Uterus (tissue), 4 donors: Measurements from ENCODE around the gene ABCG4. TPM values are rescaled to one million over a fixed set of nuclear protein-coding genes. Genes with fewer than 3 reads are reported as not detected.
A peak's percentile ranks its signal among the peaks of the same experiment; 100 is the strongest.

Experiments used
- DNase-seq, 2 donors: peaks; one replicate each; pipeline ENCODE4 v3.0.0-alpha.2; 2019 to 2020
- H3K27ac ChIP-seq, 2 donors: fragments of 200-600 bp; sonication (generic); 1 replicate in 1 of 2; 2 replicates in 1 of 2; pipeline ENCODE4 v1.5.1; 2016 to 2018
- H3K27me3 ChIP-seq, 2 donors: fragments of 200-600 bp; sonication (generic); one replicate each; pipeline ENCODE4 v1.5.1; 2018 to 2019; ENCODE audit warnings: control low read depth in 1 of 2
- H3K36me3 ChIP-seq, 2 donors: fragments of 200-600 bp; sonication (generic); one replicate each; pipeline ENCODE4 v1.5.1; 2019; ENCODE audit warnings: control low read depth in 1 of 2
- H3K4me1 ChIP-seq, 2 donors: fragments of 200-600 bp; sonication (generic); one replicate each; pipeline ENCODE4 v1.5.1; 2018 to 2019; ENCODE audit warnings: control low read depth in 1 of 2
- H3K4me3 ChIP-seq, 2 donors: fragments of 200-600 bp; sonication (generic); 1 replicate in 1 of 2; 2 replicates in 1 of 2; pipeline ENCODE4 v1.5.1; 2018 to 2019; ENCODE audit warnings: mild to moderate bottlenecking in 1 of 2
- H3K9me3 ChIP-seq, 2 donors: fragments of 200-600 bp; sonication (generic); one replicate each; pipeline ENCODE4 v1.5.1; 2019; ENCODE audit warnings: control low read depth in 1 of 2
- POLR2A ChIP-seq, 2 donors: fragments of 450-650 bp; IDR thresholded peaks; one replicate each; pipeline ENCODE4 v1.6.1; 2016; ENCODE audit warnings: antibody characterized with exemption in 2 of 2, mild to moderate bottlenecking in 1 of 2, moderate library complexity in 1 of 2
- intact Hi-C: fragments of 100-400 bp; cut with DNase I; formaldehyde crosslinking; loops from one replicate; pipeline ENCODE4 v1.15.1; 2023; ENCODE audit warnings: low total_unique reads
- total RNA-seq, 4 donors: library from RNA; depleted of rRNA in 3 of 4; stranded (reverse); fragments of >200 nt in 3 of 4; gene quantifications; one replicate each; pipeline versions ENCODE4 v1.1.0 to v1.2.4, GENCODE V29; 2014 to 2023
- TF ChIP-seq, protein P1 (sequence below), 4 experiments: fragments of 200-600 bp in 2 of 4; fragments of 450-650 bp in 2 of 4; sonication (generic) in 2 of 4; IDR thresholded peaks; one replicate each; pipeline ENCODE4 v1.5.1; 2016 to 2019; ENCODE audit warnings: antibody characterized with exemption in 4 of 4, mild to moderate bottlenecking in 2 of 4, moderate library complexity in 1 of 4
- donor health status: DM: yes; HTN: yes; CAD: no.

Gene ABCG4
- total RNA-seq, 4 donors from 2014 or later = 0.55 to 2.7 TPM; not detected in 2

DNA sequence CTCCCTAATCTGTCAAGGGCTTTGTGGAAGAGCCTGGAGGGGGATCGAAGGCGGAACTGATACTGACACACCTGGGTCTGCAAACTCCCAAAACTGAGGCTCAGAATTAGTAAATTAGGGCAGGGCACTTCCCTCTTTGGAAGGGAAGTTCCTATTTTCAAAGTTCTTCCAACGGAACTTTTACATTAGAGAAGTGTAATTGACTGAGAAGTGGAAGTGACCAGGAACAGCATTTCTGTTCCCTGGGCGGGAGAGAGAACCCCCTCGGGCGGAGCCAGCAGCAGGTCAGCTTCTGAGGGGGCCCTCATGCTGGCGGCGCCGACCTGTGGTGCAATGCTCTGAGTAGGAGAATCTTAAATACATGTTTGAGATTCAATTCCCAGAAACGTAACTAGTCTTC is 56.2 kb downstream of the ABCG4 start:
- TF ChIP-seq POLR2A (IDR thresholded peaks at IDR 0.05) = no peak
- TF ChIP-seq, protein P1, sequence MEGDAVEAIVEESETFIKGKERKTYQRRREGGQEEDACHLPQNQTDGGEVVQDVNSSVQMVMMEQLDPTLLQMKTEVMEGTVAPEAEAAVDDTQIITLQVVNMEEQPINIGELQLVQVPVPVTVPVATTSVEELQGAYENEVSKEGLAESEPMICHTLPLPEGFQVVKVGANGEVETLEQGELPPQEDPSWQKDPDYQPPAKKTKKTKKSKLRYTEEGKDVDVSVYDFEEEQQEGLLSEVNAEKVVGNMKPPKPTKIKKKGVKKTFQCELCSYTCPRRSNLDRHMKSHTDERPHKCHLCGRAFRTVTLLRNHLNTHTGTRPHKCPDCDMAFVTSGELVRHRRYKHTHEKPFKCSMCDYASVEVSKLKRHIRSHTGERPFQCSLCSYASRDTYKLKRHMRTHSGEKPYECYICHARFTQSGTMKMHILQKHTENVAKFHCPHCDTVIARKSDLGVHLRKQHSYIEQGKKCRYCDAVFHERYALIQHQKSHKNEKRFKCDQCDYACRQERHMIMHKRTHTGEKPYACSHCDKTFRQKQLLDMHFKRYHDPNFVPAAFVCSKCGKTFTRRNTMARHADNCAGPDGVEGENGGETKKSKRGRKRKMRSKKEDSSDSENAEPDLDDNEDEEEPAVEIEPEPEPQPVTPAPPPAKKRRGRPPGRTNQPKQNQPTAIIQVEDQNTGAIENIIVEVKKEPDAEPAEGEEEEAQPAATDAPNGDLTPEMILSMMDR (IDR thresholded peaks at IDR 0.05) = no peak
- Histone ChIP-seq H3K27me3 (no peaks in the 10 kb centered on the region), H3K36me3 (no peaks in the 10 kb centered on the region), H3K4me3 (peak overlapping the region; percentile 78 to 99), H3K4me1 (peaks cover 0 to 2% of the 10 kb centered on the region in 2 donors), H3K9me3 (no peaks in the 10 kb centered on the region), H3K27ac (peak overlapping the region; percentile 98)
- DNase-seq = no peak
- intact Hi-C loops = loop anchor here (5.0 kb wide), 1 partner anchor 117 kb away; no protein-coding TSS in a partner anchor

DNA sequence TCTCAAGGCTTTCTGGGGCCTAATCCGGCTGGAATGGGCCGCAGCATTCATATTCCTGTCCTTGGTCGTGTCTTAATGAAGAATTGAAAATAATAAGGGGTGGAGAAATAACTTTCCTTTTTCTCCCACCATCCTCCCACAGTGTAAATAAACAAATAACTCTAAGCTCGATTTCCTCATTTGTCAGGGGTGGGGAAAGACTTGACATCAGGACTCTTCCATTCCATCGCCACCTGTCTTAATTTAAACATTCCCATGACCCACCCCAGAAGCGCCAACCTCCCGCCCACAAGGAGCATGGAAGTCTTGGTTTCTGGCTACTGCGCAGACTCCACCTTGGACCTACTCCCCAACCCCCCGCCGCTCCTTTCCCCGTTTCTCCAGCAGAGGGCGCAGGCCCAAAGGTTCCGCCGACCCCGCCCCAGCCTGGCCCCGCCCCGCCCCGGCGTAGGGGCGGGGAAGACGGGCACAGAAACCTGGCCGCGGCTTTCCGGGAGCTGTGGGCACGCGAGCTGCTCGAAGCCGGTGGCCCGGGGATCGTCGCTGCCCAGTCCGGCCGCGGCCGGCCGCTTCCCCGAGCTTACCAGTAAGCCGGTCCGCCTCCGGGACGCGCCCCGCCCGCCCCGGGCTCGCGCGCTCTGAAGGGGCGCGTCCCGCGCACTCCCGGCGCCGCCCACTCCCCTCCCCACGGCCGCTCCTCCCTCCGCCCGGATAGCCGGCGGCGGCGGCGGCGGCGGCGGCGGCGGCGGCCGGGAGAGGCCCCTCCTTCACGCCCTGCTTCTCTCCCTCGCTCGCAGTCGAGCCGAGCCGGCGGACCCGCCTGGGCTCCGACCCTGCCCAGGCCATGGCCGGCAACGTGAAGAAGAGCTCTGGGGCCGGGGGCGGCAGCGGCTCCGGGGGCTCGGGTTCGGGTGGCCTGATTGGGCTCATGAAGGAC is 57.0 kb downstream of the ABCG4 start, which contains the start of gene CBL:
Gene CBL, plus strand, starts transcription at position 766 of the 937 bp plus-strand sequence. Its CDS starts 79 bp downstream, at position 845.
- Histone ChIP-seq H3K4me3 (peak within 1 kb of the TSS; percentile 78 to 99), H3K9me3 (no peaks in the 10 kb centered on the region), H3K27me3 (no peaks in the 10 kb centered on the region), H3K4me1 (peaks cover 0 to 5% of the 10 kb centered on the region in 2 donors), H3K36me3 (no peaks in the 10 kb centered on the region), H3K27ac (peak within 1 kb of the TSS; percentile 98)
- intact Hi-C loops = loop anchor here (5.0 kb wide), 1 partner anchor 116 kb away; no protein-coding TSS in a partner anchor
- peak; percentile 96 to 97 for DNase-seq
- TF ChIP-seq POLR2A (IDR thresholded peaks at IDR 0.05) = peak; percentile 44 to 84
- TF ChIP-seq, protein P1 (IDR thresholded peaks at IDR 0.05) = peak; percentile 80 to 93 (median 88)

DNA sequence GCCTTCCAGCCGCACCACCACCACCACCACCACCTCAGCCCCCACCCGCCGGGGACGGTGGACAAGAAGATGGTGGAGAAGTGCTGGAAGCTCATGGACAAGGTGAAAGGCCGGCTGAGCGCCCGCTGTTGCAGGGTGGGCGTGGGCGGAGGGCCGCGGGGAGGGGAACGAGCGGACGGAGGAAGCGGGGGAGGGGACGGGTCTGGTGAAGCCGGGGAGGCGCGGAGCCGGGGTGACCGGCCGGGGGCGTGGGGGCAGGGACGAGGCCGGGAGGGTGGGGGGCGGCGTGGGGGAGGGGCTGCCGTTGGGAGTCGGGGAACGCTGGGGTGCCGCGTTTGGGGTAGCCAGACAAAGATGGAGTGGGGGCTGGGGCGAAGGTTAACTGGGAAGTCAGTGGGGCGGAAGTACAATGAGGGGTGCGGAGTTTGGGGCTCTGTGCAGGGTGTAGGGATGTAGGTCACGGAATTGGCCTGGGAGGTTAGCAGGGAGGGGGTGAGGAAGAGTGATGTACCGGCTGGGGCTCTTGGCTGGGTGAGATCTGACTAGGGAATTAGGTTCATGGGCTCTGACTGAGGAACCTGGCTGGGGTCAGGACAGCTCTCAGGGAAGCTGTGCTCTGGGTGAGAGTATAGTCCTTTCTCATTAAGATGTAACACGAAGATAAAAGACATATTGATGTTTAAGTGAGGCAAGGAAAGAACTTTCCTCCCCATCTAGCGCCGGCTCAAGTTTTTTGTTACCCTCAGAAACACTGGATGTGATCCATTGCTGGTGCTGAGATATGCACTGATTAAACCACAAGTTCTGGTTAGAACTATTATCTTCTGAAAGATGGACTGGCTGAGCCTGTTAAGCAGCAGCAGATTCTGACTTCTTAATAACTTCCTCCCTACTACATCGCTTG is 57.9 kb downstream of the ABCG4 start:
- intact Hi-C loops = loop anchor here (5.0 kb wide), 1 partner anchor 116 kb away; no protein-coding TSS in a partner anchor
- no peaks in the 10 kb centered on the region for H3K36me3 ChIP-seq
- peak overlapping the region; percentile 98 for H3K27ac ChIP-seq
- TF ChIP-seq POLR2A (IDR thresholded peaks at IDR 0.05) = no peak
- TF ChIP-seq, protein P1 (IDR thresholded peaks at IDR 0.05) = no peak
- DNase-seq = peak; percentile 59 to 63
- no peaks in the 10 kb centered on the region for H3K9me3 ChIP-seq
- no peaks in the 10 kb centered on the region for H3K27me3 ChIP-seq
- H3K4me1 ChIP-seq = peaks cover 0 to 5% of the 10 kb centered on the region in 2 donors
- peak overlapping the region; percentile 78 to 99 for H3K4me3 ChIP-seq

DNA sequence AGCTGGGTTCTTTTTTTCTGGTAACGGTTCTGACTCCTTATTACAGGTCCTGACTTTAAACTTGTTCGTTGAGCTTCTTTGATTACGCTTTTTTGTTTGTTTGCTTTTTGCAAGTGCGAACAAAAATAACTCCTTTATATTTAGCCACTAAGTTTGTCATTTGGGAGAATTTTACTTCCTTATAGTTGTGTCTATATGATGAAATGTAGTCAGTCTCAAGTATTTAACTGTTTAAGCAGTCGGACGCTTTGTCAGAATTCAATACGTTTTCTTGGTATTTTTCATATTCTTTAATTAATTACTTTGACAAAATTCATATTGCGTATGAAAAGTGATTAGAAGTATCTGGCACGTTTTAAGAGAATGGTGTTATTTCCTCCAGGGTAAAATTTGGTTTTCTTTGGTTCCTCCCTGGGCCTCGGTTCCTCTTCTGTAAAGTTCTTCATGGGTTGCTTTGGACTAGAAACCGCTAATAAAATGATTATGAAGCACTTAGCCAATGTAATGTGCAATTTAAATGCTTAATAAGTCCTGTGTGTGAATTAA is 58.6 kb downstream of the ABCG4 start:
- intact Hi-C loops = loop anchor here (5.0 kb wide), 1 partner anchor 115 kb away; no protein-coding TSS in a partner anchor
- Histone ChIP-seq H3K27me3 (no peaks in the 10 kb centered on the region), H3K36me3 (no peaks in the 10 kb centered on the region), H3K27ac (peak overlapping the region; percentile 98), H3K4me1 (peaks cover 0 to 5% of the 10 kb centered on the region in 2 donors), H3K9me3 (no peaks in the 10 kb centered on the region), H3K4me3 (peak overlapping the region; percentile 78 to 99)
- TF ChIP-seq POLR2A (IDR thresholded peaks at IDR 0.05) = no peak
- TF ChIP-seq, protein P1 (IDR thresholded peaks at IDR 0.05) = no peak
- DNase-seq = no peak
